Keratinocyte (primary cell): ENCODE data around the gene TMEM221. TPM values are rescaled to one million over a fixed set of nuclear protein-coding genes. Genes with fewer than 3 reads are reported as not detected.

ENCODE experiments used
- DNase-seq: peaks from one replicate; pipeline ENCODE4 v3.0.0-alpha.2; 2011; ENCODE audit warnings: low read depth, missing footprints, low spot score
- FAIRE-seq: peaks from 2 replicates; lab custom pipeline; 2011; peaks lifted over from hg19 to GRCh38; lab: Jason Lieb, UNC
- H2AFZ ChIP-seq: 2 replicates; pipeline ENCODE4 v1.6.0; 2012; ENCODE audit warnings: low read length, control low read depth, inconsistent platforms; ENCODE audit not compliant: control insufficient read depth
- H3K27ac ChIP-seq: 2 replicates; pipeline ENCODE4 v1.5.1; 2011; ENCODE audit warnings: low read length; ENCODE audit not compliant: control insufficient read depth, insufficient read depth
- H3K27me3 ChIP-seq: 3 replicates; pipeline ENCODE4 v1.6.0; 2011; ENCODE audit warnings: low read length; ENCODE audit not compliant: control insufficient read depth, insufficient read depth; ENCODE audit errors: extremely low read depth
- H3K36me3 ChIP-seq, 2 experiments: 2 replicates in 1 of 2; 3 replicates in 1 of 2; pipeline ENCODE4 v1.5.1; 2011; ENCODE audit warnings: low read length in 2 of 2, mild to moderate bottlenecking in 1 of 2; ENCODE audit not compliant: control insufficient read depth in 2 of 2, insufficient read depth in 2 of 2; ENCODE audit errors: extremely low read depth in 1 of 2
- H3K4me1 ChIP-seq: 3 replicates; pipeline ENCODE4 v1.5.1; 2011; ENCODE audit warnings: low read length; ENCODE audit not compliant: control insufficient read depth, insufficient read depth; ENCODE audit errors: extremely low read depth
- H3K4me2 ChIP-seq: 3 replicates; pipeline ENCODE4 v1.6.0; 2011; ENCODE audit warnings: low read depth, low read length; ENCODE audit not compliant: control insufficient read depth, insufficient read depth; ENCODE audit errors: extremely low read depth
- H3K4me3 ChIP-seq, 3 experiments: fragments of 200-600 bp in 1 of 3; sonication (generic) in 1 of 3; 2 replicates in 2 of 3; 3 replicates in 1 of 3; pipeline ENCODE4 v1.5.1; 2011 to 2016; ENCODE audit warnings: low read length in 3 of 3, mild to moderate bottlenecking in 3 of 3, control low read depth in 2 of 3, inconsistent platforms in 1 of 3, low read depth in 1 of 3, mixed read lengths in 1 of 3, mixed run types in 1 of 3, moderate library complexity in 1 of 3; ENCODE audit not compliant: control insufficient read depth in 2 of 3, insufficient read depth in 2 of 3; ENCODE audit errors: extremely low read depth in 1 of 3
- H3K79me2 ChIP-seq: 2 replicates; pipeline ENCODE4 v1.6.0; 2012; ENCODE audit warnings: low read length; ENCODE audit not compliant: control insufficient read depth, insufficient read depth
- H3K9ac ChIP-seq: 3 replicates; pipeline ENCODE4 v1.6.0; 2011; ENCODE audit warnings: low read length; ENCODE audit not compliant: control insufficient read depth, insufficient read depth; ENCODE audit errors: extremely low read depth
- H3K9me1 ChIP-seq: 3 replicates; pipeline ENCODE4 v1.6.0; 2011; ENCODE audit warnings: low read length; ENCODE audit not compliant: control insufficient read depth, insufficient read depth; ENCODE audit errors: extremely low read depth
- H3K9me3 ChIP-seq: 2 replicates; pipeline ENCODE4 v1.5.1; 2012; ENCODE audit warnings: low read depth, low read length; ENCODE audit not compliant: control insufficient read depth
- H4K20me1 ChIP-seq: 3 replicates; pipeline ENCODE4 v1.6.0; 2011; ENCODE audit warnings: low read length; ENCODE audit not compliant: control insufficient read depth, insufficient read depth; ENCODE audit errors: extremely low read depth
- CTCF ChIP-seq, 3 experiments: IDR thresholded peaks in 1 of 3; conservative IDR thresholded peaks in 1 of 3; optimal IDR thresholded peaks in 1 of 3; 2 replicates in 2 of 3; 3 replicates in 1 of 3; pipeline versions ENCODE3 to v1.5.1; 2011; ENCODE audit warnings: low read length in 3 of 3, mild to moderate bottlenecking in 3 of 3, moderate library complexity in 2 of 3, control low read depth in 1 of 3, inconsistent platforms in 1 of 3; ENCODE audit not compliant: insufficient read depth in 2 of 3; ENCODE audit errors: extremely low read depth in 1 of 3
- EZH2 ChIP-seq: IDR thresholded peaks from one replicate; pipeline ENCODE4 v1.6.1; 2012; ENCODE audit warnings: inconsistent platforms, mild to moderate bottlenecking, low read length, moderate library complexity
- dilution Hi-C: fragments of 300-500 bp; cut with MboI; formaldehyde crosslinking; loops from one replicate; pipeline ENCODE4 v1.7.0; 2020; ENCODE audit warnings: low sequenced_read_pairs; ENCODE audit not compliant: extremely low pct_ligation_motif_present
- polyA plus RNA-seq, 5 experiments: library from polyadenylated mRNA; depleted of rRNA in 3 of 5; stranded (reverse) in 3 of 5; stranded (forward) in 1 of 5; unstranded in 1 of 5; fragments of >200 nt; gene quantifications; 1 replicate in 1 of 5; 2 replicates in 3 of 5; 3 replicates in 1 of 5; pipeline versions ENCODE4 v1.2.1 to v1.2.3, GENCODE V29; 2011 to 2012; ENCODE audit warnings: missing spikeins in 2 of 5, low read depth in 1 of 5, low replicate concordance in 1 of 5

The TMEM221 gene
- polyA plus RNA-seq, 1 donor (not counting 4 experiments of a cell fraction or from before 2014, with no cell fraction given), result 0.04 TPM

DNA sequence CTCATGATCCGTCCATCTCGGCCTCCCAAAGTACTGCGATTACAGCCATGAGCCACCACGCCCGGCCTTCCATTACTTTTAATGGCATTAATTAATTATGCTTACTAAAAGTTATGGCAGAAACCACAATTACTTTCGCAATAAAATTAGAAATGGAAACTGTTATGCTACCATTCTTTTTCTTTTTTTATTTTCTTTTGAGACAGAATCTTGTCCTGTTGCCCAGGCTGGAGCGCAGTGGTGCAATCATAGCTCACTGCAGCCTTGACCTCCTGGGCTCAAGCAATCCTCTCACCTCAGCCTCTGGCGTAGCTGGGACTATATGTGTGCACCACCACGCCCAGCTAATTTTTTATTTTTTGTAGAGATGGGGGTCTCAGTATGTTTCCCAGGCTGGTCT lies 38.5 kb downstream of the TMEM221 start:
- Histone ChIP-seq H4K20me1 (no peaks in the 10 kb centered on the region), H2AFZ (no peak overlapping the region), H3K27ac (no peak overlapping the region), H3K4me2 (no peak overlapping the region), H3K4me3 (no peak overlapping the region), H3K9me1 (no peaks in the 10 kb centered on the region), H3K9me3 (no peaks in the 10 kb centered on the region), H3K9ac (no peak overlapping the region), H3K27me3 (no peaks in the 10 kb centered on the region), H3K36me3 (no peaks in the 10 kb centered on the region), H3K79me2 (no peaks in the 10 kb centered on the region), H3K4me1 (no peaks in the 10 kb centered on the region)
- FAIRE-seq, result no peak
- dilution Hi-C loops, result no loop called here
- DNase-seq, result no peak
- no peak for TF ChIP-seq EZH2
- no peak for TF ChIP-seq CTCF (optimal IDR thresholded peaks at IDR 0.05 in 1 of 3, IDR thresholded peaks at IDR 0.05 in 1 of 3, conservative IDR thresholded peaks at IDR 0.05 in 1 of 3; ENCODE audit: extremely low read depth in 1 of 3, insufficient read depth in 2 of 3, low read length in 3 of 3)

- Histone ChIP-seq H3K4me3 (no peak overlapping the region), H3K4me1 (no peaks in the 10 kb centered on the region), H3K4me2 (no peak overlapping the region), H3K36me3 (no peaks in the 10 kb centered on the region), H3K9me3 (no peaks in the 10 kb centered on the region), H3K9ac (no peak overlapping the region), H3K9me1 (no peaks in the 10 kb centered on the region), H2AFZ (no peak overlapping the region), H3K79me2 (no peaks in the 10 kb centered on the region), H3K27ac (no peak overlapping the region), H4K20me1 (no peaks in the 10 kb centered on the region), H3K27me3 (peaks cover 3% of the 10 kb centered on the region)
- dilution Hi-C loops, result no loop called here
- DNase-seq (no peak), FAIRE-seq (no peak)
- TF ChIP-seq CTCF (optimal IDR thresholded peaks at IDR 0.05 in 1 of 3, IDR thresholded peaks at IDR 0.05 in 1 of 3, conservative IDR thresholded peaks at IDR 0.05 in 1 of 3; ENCODE audit: extremely low read depth in 1 of 3, insufficient read depth in 2 of 3, low read length in 3 of 3), result no peak
- TF ChIP-seq EZH2, result no peak
Measured at GRCh38 chr19:17406887-17407196, 41.6 kb downstream of the TMEM221 start.
